ENCODE data around the gene GRIK4.
"Not testable (repeated sequence)": the region's sequence is repeated elsewhere in the genome, so short reads cannot be mapped to it uniquely, and the experiment has no call there.

GRIK4 gene

GRCh38 chr11:120511116-120511819, at the start of gene GRIK4:
Gene GRIK4, plus strand, starts transcription at chr11:120511748. Its CDS starts 148,571 bp downstream, at chr11:120660319.
- no peak for DNase-seq (ENCODE audit: low read depth)

DNA sequence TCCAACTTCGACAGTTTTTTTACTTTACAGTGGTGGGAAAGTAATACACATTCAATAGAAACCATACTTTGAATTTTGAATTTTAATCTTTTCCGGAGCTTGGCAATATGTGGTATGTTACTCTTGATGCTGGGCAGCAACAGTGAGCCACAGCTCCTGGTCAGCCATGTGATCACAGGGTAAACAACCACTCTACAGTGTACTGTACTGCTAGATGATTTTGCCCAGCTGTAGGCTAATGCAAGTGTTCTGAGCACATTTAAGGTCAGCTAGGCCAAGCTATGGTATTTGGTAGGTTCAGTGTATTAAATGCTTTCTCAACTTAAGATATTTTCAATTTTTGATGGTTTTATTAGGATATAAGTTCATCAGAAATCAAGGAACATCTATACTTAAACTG, 48.7 kb upstream of the GRIK4 start:
- DNase-seq (ENCODE audit: low read depth), result no peak

DNA sequence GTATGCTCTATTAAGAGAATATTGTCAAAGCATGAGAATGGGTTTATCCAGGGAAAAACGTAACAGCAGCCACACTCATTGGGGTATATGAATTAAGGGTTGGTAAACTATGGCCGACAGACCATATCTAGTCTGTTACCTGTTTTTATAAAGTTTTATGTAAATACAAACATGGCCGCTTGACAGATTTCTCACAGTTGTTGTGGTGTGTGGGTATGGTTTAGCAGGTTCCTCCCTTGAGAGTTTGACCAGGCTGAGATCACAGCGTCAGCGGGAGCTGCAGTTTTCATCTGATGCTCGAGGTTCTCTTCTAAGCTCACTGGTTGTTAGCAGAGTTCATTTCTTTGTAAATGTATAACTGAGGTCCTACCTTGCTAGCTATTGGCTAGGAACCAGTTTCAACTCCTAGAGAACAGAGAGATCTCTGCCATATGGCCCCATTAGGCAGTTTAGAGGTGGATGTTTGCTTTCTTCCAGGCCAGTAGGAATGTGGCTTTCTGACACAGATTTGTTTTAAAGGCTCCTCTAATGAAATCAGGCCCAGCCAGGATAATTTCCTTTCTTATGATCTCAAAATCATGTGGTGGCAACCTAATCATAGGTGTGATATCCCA, 45.5 kb upstream of the GRIK4 start:
- DNase-seq (ENCODE audit: low read depth), result no peak

- DNase-seq (ENCODE audit: low read depth), result no peak
Observed at GRCh38 chr11:120467627-120468026, 43.9 kb upstream of the GRIK4 start.

GRCh38 chr11:120471131-120471530, 40.4 kb upstream of the GRIK4 start:
- DNase-seq (ENCODE audit: low read depth), result peak; percentile 79

DNA sequence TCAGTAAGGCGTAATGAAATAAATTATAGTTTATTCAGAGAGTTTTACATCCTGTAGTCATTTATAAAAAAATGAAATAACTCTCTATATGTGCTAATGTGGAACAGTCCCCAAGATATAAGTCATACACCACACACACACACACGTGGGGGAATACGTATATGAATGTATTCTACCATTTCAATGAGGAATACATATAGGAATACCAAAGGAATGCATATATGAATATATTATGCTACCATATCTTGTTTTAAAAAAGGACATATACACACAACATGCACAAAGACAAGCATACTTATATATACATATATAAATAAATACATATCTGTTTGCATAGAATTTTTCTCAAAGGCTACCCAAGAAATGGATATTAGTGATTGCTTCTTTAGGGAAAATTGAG, 39.6 kb upstream of the GRIK4 start:
- no peak for DNase-seq (ENCODE audit: low read depth)

DNA sequence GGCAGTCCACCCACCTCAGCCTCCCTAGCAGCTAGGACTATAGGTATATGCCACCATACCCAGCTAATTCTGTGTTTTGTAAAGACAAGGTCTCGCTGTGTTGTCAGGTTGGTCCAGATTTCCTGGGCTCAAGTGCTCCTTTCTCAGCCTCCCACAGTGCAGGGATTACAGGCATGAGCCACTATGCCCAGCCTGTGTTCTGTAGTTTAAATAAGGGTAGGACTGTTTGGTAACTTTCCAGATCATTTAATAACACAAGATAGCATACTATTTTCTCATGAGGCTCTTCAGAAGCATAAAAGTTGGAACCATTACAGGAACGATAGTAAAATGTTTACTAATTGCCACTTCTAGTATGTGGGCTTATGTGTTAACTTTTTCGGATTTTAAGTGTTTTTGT, 38.0 kb upstream of the GRIK4 start:
- DNase-seq (ENCODE audit: low read depth), result no peak

DNA sequence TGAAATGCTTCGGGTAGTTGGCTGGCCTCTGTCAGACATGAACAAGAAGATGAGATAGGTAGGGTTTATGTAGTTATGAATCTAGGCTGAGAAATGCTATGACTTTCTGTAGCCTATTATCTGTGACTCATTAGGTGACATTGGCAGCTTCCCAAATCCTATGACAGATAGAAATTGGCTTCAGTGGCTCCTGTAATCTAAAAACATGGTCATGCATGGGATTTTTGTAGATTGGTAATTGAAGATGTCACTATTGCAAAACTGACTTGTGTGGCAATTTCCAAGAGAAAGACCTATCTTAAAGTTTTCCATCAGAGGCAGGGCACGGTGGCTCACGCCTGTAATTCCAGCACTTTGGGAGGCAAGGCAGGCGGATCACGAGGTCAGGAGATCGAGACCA, 29.4 kb upstream of the GRIK4 start:
- peak; percentile 8 for DNase-seq (ENCODE audit: low read depth)

- DNase-seq (ENCODE audit: low read depth), result no peak
Observed at GRCh38 chr11:120484722-120485121, 26.8 kb upstream of the GRIK4 start.

GRCh38 chr11:120486138-120486537, 25.4 kb upstream of the GRIK4 start:
- DNase-seq (ENCODE audit: low read depth), result no peak

GRCh38 chr11:120489799-120490198, 21.7 kb upstream of the GRIK4 start:
- DNase-seq (ENCODE audit: low read depth), result no peak

- no peak for DNase-seq (ENCODE audit: low read depth)
Observed at GRCh38 chr11:120492486-120492885, 19.1 kb upstream of the GRIK4 start.

DNA sequence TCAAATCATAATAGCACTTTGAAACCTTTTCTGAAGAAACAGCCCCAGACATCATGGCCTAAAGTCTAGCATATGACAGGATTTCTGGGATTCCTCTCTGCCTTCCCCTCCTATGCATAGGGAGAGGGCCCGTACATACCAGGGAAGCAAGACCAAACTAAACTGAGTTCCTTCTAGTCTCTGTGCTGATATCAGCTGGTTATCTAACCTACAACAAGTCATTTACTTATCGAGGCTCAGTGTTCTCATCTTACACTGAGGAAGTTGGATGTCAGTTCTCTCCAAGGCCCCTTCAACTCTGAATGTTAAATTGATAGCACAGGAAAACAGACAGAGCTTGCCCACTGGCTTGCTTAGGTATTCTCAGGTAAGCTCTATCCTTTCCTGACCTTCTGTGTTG, 17.0 kb upstream of the GRIK4 start:
- DNase-seq (ENCODE audit: low read depth), result no peak

DNA sequence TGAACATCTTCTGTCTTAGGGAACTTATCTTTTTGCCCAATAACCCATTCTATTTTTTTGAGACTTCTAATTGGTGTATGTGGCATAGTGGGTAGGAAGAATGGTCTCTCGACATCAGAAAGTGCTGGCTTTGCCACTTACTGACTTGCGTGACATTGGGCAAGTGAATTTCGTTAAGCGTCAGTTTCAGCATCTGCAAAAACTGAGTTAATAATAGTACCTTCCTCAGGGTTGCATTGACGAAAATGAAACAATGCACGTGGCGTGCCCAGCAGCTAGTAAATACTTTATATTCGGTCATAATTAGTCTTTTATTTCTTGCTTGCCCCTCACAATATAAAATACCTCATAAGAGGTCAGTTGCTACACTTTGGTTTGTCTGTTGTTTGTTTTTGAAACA, 12.5 kb upstream of the GRIK4 start:
- no peak for DNase-seq (ENCODE audit: low read depth)

- no peak for DNase-seq (ENCODE audit: low read depth)
Observed at GRCh38 chr11:120499859-120500258, 11.7 kb upstream of the GRIK4 start.

DNA sequence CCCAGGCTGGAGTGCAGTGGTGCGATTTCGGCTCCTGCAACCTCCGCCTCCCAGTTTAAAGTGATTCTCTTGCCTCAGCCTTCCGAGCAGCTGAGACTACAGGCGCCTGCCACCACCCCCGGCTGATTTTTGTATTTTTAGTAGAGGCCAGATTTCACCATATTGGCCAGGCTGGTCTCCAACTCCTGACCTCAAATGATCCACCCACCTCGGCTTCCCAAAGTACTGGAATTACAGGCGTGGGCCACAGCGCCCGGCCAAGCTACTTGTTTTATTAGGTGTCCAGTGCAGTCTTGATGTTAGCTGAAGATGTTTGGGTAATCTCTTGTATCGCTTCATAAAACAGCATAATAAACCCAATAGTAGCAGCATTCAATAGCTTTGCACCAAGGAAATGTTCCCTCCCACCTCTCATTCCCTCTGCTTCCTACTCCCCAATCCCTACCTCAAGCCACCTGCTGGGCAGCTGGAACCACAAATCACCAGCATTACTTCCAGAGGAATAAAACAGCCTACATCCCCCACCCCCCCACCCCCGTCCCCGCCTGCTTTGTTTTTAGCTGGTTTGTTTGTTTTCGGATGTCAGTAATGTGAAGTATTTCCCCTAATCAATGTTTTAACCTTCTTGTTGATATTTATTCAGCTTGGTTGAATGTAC, 11.0 kb upstream of the GRIK4 start:
- no peak for DNase-seq (ENCODE audit: low read depth)

GRCh38 chr11:120501440-120501839, 10.1 kb upstream of the GRIK4 start:
- no peak for DNase-seq (ENCODE audit: low read depth)

- DNase-seq (ENCODE audit: low read depth), result no peak
Observed at GRCh38 chr11:120501976-120502755, 9.4 kb upstream of the GRIK4 start.

DNA sequence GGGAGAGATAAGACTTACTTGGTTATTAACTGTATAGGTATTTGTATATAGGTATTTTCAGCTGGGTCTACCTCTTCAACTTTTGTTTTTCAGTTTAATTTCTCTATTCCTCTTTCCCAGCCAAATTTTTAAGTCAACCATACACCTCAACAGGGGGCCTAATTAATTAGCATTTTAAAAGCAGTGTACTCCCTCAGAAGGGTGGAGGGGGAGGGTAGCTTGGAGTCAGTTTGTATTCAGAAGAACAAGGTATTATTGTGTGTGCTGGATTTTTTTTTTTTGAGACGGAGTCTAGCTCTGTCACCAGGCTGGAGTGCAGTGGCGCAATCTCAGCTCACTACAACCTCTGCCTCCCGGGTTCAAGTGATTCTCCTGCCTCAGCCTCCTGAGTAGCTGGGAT, 8.0 kb upstream of the GRIK4 start:
- not testable (repeated sequence) for DNase-seq (ENCODE audit: low read depth)

GRCh38 chr11:120505801-120506425, 5.6 kb upstream of the GRIK4 start:
- no peak for DNase-seq (ENCODE audit: low read depth)

DNA sequence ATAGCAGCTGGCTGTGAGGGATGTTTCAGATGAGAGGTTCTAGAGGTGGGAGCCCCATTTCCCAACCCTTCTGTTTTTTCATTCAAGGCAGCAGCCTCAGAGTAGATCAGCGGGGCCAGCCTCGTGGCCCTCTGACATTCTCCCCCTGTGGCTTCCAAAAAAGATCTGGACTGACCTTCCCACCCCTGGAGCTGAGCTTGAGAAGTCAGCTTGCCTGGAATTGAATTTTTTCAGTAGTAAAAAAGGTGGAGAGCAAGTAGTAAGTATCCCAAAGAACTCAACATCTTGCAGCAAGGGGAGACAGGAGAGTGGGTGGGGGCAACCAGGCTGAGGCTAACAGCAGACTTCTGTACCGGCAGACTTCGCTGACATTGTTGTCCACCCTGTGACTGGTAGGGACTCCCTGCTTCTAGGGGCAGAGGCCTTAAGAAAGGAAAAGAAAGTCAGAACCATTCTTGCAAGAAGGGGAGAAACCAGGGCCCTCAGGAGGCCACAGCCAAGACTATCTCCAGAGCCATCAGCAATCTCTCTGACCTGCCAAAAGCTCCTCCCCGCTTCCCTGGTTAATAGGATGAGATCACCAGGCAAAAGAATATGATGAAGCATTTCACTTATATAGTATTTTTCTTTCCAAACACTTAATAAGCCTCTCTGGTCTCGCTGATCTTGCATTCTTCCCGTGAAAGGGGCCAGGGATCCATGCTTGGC, 2.0 kb upstream of the GRIK4 start:
- no peak for DNase-seq (ENCODE audit: low read depth)
